Stimulated activated CD8-positive, alpha-beta memory T cell treated with anti-CD3 and anti-CD28 coated beads, Interleukin-4, amount 100 ng/mL, for 4 hours (primary cell): Measurements from ENCODE around the gene GLMN.

Experiments used
- DNase-seq, 2 donors: peaks; one replicate each; pipeline ENCODE4 v3.0.0-alpha.2; 2020; ENCODE audit warnings: low read depth in 2 of 2, low spot score in 1 of 2

GLMN gene

DNA sequence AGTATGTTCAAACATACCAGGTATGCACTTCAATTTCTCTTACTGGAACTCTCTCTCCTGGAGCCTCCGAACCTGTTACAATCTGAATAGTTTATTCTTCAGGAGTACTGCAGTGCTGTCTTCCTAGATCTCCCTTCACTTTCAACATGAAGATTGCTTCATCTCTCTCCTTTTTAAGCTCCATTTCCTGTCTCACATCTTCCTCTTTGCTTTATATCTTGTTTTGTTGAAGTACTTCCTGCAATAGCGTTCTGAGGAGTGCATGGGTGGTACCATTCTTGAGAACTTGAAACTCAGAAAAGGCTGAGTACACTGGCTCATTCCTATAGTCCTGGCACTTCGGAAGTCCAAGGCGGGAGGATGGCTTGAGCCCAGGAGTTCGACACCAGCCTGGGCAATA lies 96.8 kb downstream of the GLMN start:
- no peak for DNase-seq
